Raji (cell line): ENCODE results near the gene TPRG1.

Experiments used
- POLR2A ChIP-seq: IDR thresholded peaks from 2 replicates; pipeline ENCODE4 v1.6.1; 2011; ENCODE audit warnings: low read depth, low read length, control low read depth; ENCODE audit not compliant: insufficient read depth

Gene TPRG1, protein sequence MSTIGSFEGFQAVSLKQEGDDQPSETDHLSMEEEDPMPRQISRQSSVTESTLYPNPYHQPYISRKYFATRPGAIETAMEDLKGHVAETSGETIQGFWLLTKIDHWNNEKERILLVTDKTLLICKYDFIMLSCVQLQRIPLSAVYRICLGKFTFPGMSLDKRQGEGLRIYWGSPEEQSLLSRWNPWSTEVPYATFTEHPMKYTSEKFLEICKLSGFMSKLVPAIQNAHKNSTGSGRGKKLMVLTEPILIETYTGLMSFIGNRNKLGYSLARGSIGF

DNA sequence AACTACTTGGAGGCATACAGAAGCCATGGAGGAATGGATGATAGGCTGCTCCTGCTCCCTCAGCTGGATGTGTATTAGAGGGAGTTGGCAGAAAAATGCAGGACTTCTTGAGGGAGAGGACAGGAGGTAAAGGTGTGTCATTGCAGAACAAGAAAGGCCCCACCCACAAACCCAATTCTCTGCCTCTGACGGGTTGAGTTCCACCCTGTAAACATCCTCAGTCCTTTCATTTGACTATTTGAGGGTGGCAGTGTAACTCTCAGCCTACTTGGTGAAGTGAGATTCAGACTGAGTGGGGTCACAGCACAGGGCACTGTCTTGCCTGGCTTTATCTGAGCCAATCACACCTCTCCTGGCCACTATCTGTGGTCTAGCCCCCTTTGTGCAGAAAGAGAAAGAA lies at the start of gene TPRG1:
Gene TPRG1 (plus strand): TSS at position 265 of the 400 bp plus-strand sequence. CDS start 35,414 bp downstream, outside the sequence.
- no peak for TF ChIP-seq POLR2A

DNA sequence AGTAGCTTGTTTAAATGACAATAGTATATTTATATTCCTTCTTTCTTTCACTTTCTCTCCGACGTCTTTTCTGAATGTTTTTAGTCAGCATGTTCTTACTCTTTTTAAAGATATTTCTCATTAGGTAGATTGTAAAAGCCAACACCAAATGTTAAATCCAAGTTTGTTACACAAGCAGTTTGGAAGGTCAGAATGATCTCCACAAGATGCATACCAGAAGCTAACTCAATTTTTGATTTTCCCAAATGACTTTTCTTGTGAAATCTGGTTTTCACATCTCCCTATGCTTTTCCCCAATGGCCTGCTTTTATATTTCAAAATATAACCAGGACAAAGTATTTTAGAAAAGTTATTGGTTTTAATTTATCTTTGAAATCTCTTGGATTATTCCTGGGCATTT lies 49.7 kb upstream of the TPRG1 start:
- no peak for TF ChIP-seq POLR2A

DNA sequence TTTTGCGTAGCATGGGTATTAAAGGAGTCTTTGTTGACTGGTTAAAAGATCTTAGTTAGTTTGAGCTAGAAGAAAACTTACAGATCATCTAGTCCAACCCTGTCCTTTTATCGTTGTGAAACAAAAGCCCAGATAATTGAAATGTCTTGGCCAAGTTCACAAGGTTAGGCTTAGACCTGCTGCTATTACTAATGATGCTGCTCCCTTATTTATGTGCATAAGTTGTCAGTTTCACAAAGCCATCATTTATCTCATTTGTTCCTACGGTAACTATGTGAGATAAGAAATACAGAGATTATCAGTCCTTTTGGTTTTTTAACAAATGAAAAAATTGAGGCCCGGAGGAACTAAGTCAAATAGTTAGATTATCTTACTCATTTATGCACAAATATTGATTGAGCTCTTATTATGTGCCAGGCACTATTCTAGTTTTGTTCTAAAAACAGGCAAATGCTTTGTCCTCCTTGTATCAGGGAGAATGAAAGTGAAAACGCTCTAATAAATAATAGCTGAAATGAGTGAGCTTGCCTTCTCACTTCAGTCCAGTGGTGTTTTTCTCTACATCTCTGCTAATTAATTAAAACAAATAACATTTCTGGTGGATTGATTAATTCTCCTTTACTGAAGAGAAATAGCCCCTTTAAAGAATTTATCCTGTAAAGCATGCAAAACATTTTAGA lies 49.1 kb upstream of the TPRG1 start:
- TF ChIP-seq POLR2A = no peak

DNA sequence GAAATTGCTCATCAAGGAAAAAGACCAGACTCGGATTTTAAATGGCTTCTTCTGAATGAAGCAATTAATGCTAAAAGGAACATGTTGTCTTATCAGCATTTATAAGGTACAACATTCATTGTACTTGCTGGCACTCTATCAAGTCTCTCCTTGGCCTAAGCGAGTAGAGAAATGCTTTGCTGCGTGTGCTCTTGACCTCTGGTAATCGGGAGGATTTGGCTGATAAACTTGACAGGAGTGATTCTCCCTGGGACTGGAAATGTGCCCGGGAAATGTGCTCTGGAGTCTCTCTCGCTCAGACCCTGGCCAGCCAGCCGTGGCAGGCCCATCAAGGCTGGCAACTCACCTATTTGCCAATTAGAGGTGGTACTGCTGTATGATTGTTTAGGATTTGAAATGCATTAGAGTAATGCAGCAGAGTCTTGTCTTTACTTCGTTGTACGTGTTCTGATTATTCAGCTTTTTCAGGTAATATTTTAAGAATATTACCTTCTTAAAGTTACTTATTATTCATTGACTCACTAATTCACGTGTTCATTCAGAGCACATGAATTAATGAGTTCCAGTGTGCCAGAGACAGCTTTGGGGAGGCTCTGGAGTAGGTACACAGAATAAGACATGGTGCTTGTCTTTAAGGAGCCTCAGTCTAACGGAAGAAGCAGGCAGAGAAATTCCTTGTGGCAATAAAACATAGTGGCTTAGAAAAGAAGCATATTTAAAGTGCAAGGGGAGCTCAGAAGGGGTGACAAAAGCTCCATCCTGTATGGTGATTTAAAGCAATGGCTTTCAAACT lies 48.0 kb upstream of the TPRG1 start:
- TF ChIP-seq POLR2A = no peak

DNA sequence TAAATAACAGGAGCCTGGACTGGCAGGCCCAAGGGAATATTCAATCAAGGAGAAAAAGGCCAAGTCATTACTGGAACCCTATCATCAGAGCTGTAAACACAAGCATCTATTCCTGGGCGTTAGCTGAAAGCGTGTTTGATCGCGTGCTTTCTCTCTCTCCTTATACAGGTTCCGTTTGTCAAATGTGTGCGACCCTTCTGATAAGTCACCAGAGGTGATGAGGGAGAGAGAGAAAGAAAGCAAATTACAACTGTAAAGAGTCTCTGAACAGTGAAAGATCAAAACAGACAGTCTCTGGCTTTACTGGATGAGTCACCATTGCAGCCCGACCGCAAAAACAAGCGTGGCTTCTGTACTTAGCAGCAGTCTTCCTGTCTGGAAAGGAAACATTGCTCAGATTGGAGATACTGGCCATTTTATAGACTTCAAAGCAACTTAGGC lies 39.5 kb upstream of the TPRG1 start:
- TF ChIP-seq POLR2A = no peak

DNA sequence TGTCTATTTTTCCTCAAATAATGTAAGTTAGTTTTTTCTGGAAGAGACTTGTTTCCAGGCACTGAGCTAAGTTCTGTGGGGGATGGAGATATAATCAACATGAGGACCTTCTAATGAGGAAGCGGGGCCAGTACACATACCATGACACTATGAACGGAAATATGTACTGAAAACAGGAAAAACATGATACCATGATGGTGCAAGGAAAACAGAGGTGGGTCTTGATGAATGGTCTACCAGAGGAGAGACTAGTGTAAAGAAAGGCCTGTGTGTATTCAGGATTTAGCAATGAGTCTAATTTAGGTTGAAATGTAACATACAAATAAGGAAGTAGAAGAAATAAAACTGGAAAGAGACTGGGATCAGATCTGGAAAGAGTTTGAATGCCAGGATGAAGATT lies 38.9 kb upstream of the TPRG1 start:
- TF ChIP-seq POLR2A = no peak

DNA sequence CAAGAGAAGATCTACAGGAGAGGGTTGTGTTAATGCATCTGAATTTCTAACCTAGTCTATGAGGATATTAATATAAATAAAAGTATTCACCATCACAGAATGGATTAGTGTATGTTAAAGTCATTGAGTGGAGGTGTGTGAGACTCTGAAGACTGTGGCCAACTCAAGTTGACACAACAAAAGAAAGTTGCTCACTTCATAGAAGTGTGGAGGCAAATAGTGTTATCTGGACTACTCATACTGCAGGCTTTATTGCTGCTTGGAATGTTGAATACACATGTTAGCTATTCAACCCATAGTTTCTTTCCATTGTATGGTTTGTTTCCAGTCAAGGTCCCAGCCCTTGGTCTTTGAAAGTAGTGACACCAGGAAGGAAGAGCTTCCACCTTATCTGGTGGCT lies 38.0 kb upstream of the TPRG1 start:
- no peak for TF ChIP-seq POLR2A

DNA sequence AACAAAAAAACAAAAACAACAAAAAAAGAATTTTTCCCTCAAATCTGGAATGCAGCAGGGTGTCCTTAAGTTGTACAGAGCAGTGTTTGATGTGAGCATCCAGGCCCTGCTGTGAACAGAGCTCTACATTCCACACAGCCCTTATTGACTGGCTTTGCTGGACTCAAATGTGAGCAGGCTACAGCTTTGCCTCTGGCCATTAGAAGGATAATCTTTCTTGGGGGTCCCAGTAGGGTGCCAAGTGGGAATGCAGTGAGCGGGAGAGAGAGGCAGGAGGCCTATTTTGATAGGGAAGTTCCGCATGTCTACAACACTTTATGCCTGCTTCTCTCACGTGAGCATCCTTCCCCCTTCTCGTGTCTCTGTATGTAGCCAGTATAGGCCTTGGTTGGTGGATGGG lies 34.4 kb upstream of the TPRG1 start:
- TF ChIP-seq POLR2A = no peak

DNA sequence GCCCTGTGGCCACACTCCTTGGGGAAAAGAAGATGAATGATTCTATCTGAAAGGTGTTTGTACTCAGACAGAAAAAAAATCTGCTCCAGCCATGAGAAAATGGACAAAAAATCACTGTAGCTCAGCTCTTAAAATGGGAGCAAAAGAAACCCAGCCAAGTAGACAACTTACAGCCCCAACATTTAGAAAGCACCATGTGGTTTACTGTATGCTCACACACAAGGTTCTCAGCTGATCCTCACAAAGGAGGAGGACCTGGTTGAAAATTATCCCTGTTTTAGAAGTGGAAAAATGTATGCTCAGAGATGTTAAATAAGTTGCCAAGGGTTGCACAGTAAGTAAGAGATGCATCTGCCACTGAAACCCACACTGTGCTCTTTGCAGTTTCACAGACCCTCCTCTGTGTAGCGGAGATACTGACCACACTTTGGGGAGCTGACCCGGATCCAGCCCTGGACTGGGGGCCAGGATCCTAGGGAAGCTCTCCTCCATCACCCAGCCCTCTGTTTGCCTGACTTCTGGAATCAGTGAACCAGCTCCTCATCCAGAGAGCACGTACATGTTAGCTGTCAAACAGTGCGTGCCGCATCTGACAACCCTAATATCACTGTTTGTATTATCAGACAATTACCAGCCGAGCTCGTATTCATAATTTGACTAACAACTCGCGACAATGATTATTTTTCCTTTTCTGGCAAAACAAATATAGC lies 32.7 kb upstream of the TPRG1 start:
- no peak for TF ChIP-seq POLR2A

DNA sequence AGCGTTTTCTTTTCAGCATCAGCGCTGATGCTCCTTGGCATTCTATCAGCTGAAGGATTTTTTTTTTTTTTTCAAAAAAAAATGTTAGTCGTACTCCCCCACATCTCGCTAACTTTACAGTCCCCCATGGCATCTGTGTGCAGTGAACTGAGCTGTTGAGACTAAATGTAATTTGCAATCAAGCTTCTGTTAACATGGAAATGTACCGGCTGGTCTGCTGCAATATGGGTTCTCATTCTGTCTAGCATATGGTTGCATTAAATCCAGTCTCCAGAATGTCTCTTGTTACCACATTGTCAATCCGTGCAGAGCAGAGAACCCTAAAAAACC lies 32.2 kb upstream of the TPRG1 start:
- TF ChIP-seq POLR2A = no peak

DNA sequence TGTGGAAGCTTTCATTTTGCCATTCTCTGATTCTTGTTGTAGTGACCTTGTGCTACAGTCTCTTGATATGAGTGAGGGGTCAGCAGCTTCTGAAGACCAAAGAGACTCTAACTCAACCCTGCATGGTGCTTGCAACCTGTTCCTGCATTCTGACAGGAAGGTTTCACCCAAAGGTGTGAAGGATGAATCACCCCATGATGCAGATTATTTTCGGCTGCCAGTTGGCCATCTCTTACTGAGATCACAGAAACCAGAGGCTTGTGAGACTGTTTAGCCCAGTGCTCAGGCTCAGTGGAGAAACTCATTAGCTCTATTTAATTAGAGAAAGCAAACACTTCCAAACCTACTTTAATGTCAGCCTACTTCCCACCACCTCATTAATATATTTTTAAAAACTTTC lies 29.2 kb upstream of the TPRG1 start:
- TF ChIP-seq POLR2A = no peak

DNA sequence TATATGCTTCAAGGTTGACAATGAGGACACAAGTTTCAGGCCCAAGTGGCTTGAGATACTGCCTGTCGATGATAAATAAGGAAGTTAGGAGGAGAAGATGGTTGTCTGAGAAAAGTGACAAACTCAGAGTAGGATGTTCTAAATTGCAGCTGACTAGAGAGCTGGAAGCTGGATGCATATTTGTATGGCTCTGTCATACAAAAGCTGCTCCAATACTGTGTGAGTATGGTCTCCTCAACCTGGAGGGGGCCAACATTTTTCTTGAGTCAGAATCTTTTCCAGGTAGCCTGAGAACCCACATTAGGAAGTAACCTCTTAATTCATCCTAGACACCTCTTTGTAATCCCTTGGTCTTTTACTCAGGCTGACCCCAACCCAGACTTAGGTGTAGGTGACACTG lies 28.4 kb upstream of the TPRG1 start:
- TF ChIP-seq POLR2A = no peak

DNA sequence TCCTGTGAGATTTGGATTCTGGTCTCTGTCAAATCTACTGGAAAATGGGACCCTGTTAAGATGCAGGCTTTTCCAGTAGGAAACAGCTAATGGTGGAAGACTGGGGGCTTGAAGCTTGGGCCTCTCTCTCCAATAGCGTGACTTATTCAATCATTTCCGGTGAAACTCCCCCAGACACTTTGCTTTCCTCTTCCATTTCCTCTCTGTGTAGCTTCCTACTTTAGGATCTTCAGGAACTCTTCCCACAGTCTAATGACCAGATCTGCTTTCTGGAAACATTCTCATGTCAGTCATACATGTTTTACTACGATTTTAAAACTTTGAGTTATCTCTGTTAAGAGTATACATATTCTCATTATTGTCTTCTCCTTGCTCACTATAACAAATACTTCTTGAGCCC lies 28.0 kb upstream of the TPRG1 start:
- TF ChIP-seq POLR2A = no peak

DNA sequence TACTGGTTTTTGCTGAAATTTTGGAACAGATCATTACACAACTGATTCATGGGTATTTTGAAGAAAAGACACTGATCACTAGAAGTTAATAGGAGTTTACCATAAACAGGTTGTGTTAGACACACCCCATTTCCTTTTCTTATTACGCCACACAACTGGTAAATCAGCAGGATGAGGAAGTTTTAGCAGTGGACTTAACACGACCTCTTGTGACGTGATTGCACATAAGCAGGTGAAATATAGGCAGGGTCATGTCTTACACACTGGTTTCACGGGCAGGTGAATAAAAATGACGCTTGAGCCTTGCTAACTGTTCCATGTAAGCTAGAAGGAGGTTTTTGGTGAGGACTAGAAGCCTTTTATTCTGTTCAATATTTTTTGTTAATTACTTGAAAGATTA lies 27.1 kb upstream of the TPRG1 start:
- no peak for TF ChIP-seq POLR2A

DNA sequence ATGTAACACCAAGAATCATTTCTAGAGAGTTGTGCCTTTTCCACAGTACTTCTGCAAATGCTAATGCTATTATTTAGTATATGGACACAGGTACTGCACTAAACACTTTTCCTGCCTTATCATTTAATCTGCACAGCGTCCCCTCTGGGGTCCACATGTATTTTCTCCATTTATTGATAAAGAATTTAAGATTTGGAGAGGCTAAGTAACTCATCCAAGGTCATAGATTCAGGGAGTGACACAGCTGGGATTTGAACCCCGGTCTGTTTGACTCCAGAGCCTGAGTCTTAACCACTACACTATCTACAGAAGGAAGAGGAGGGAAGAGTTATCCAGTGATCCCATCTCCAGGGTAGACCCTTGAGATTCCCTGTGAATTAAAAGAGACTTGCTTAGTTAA lies 24.9 kb upstream of the TPRG1 start:
- TF ChIP-seq POLR2A = no peak
